Smooth muscle cell (in vitro differentiated cells): ENCODE measurements around the gene ZFP36L1. TPM values are rescaled to one million over a fixed set of nuclear protein-coding genes. Genes with fewer than 3 reads are reported as not detected.

Source experiments
- DNase-seq: peaks from one replicate; lab custom pipeline; 2025; ENCODE audit not compliant: unreplicated experiment; lab: John Stamatoyannopoulos, UW
- H2AFZ ChIP-seq: fragments of 200-600 bp; sonication (generic); 2 replicates; pipeline ENCODE4 v1.6.0; 2016; ENCODE audit warnings: antibody characterized with exemption, low read depth, mild to moderate bottlenecking
- H3F3A ChIP-seq: fragments of 200-600 bp; sonication (generic); 2 replicates; pipeline ENCODE4 v1.6.0; 2017; ENCODE audit warnings: antibody characterized with exemption, low read depth
- H3K27ac ChIP-seq: fragments of 200-600 bp; sonication (generic); 2 replicates; pipeline ENCODE4 v1.5.1; 2016; ENCODE audit warnings: low read depth, mild to moderate bottlenecking
- H3K27me3 ChIP-seq: fragments of 200-600 bp; sonication (generic); 2 replicates; pipeline ENCODE4 v1.6.1; 2016; ENCODE audit warnings: low read depth, mild to moderate bottlenecking
- H3K36me3 ChIP-seq: fragments of 200-600 bp; sonication (generic); 2 replicates; pipeline ENCODE4 v1.5.1; 2016; ENCODE audit warnings: low read depth
- H3K4me1 ChIP-seq: fragments of 200-600 bp; sonication (generic); 2 replicates; pipeline ENCODE4 v1.5.1; 2016; ENCODE audit warnings: low read depth
- H3K4me2 ChIP-seq: fragments of 200-600 bp; sonication (generic); 2 replicates; pipeline ENCODE4 v1.6.0; 2016; ENCODE audit warnings: mild to moderate bottlenecking
- H3K4me3 ChIP-seq: fragments of 200-600 bp; sonication (generic); 2 replicates; pipeline ENCODE4 v1.5.1; 2016; ENCODE audit warnings: mild to moderate bottlenecking
- H3K79me2 ChIP-seq: fragments of 200-600 bp; sonication (generic); 2 replicates; pipeline ENCODE4 v1.6.0; 2016; ENCODE audit warnings: low read depth, mild to moderate bottlenecking
- H3K9ac ChIP-seq: fragments of 200-600 bp; sonication (generic); 2 replicates; pipeline ENCODE4 v1.6.0; 2016; ENCODE audit warnings: low read depth
- H3K9me3 ChIP-seq: fragments of 200-600 bp; sonication (generic); replicated peaks from 2 replicates; pipeline ENCODE4 v1.5.1; 2016; ENCODE audit warnings: low read depth
- H4K20me1 ChIP-seq: fragments of 200-600 bp; sonication (generic); 2 replicates; pipeline ENCODE4 v1.6.0; 2016; ENCODE audit warnings: low read depth
- WGBS: methylation state at CpG from one replicate; pipeline ENCODE4 v1.1.7; 2016; ENCODE audit warnings: low lambda C conversion rate; 5-methylcytosine and 5-hydroxymethylcytosine counted together
- polyA plus RNA-seq: library from polyadenylated mRNA; unstranded; fragments of >200 nt; fragmentation: Nextera tagmentation; extraction: Ambion mirVana; gene quantifications from 2 replicates; pipeline ENCODE4 v1.2.1, GENCODE V29; 2016
- total RNA-seq: library from RNA; depleted of rRNA; stranded (reverse); fragments of >200 nt; gene quantifications from 2 replicates; pipeline ENCODE4 v1.2.3, GENCODE V29; 2014
- TF ChIP-seq, protein P1 (sequence below): fragments of 200-600 bp; sonication (generic); IDR thresholded peaks from 2 replicates; pipeline ENCODE4 v1.5.1; 2017; ENCODE audit warnings: borderline replicate concordance, mild to moderate bottlenecking, antibody characterized with exemption; ENCODE audit not compliant: insufficient read depth, poor library complexity, severe bottlenecking

Gene ZFP36L1
- total and polyA plus RNA-seq, 2 experiments from 2014 or later = 166 to 418 TPM

DNA sequence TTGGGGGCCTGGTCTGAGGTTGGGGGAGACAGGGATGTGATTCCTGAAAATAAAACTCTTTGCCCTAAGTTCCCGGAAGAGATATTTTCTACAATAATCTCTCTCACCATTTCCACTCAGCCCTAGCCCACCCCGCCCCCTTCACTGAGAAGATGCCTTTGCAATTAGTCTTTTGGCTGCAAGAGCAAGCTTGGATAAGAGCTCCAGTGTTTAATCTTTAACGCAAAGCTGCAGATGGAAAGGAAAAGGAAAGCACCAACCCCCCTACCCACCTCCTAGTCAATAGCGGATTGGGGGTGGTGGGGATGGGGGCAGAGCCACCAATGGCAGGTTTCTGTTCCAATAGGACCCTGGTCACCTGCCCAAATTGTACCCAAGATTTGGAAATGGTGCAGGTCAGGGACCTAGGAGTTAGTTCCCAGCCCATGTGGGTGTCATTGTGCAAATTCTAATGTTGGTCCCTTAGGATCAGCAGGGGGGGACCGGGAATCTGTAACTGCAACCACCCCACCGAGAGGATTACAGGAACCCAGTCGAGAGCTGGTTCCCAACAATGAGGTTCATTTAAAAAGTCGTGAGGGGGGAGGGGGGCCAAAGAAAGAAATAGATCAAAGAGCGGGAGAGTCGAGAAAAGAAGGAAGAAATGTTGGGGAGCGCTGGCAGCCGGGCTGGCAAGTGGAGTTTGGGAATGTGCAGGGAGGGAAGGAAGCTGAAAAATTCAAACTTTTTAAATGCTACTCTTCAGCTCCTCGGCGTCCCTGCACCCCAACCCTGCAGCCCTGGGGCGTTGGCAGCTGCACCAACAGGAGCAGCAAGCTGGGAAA lies 1.6 kb downstream of the ZFP36L1 start:
- Histone ChIP-seq H3K4me1 (peaks cover 28% of the 10 kb centered on the region), H3K9me3 (no peaks in the 10 kb centered on the region), H3F3A (peaks cover 59% of the 10 kb centered on the region), H3K4me2 (peak overlapping the region; percentile 91), H3K9ac (peak overlapping the region; percentile 100), H4K20me1 (peaks cover 66% of the 10 kb centered on the region), H3K27ac (peak overlapping the region; percentile 99), H3K27me3 (no peaks in the 10 kb centered on the region), H3K4me3 (peak overlapping the region; percentile 97), H3K79me2 (peaks cover 56% of the 10 kb centered on the region), H3K36me3 (peaks cover 8% of the 10 kb centered on the region), H2AFZ (no peak overlapping the region)
- DNase-seq = no peak
- WGBS = under 1% methylated on average over 15 of the region's 15 CpGs
- TF ChIP-seq, protein P1, sequence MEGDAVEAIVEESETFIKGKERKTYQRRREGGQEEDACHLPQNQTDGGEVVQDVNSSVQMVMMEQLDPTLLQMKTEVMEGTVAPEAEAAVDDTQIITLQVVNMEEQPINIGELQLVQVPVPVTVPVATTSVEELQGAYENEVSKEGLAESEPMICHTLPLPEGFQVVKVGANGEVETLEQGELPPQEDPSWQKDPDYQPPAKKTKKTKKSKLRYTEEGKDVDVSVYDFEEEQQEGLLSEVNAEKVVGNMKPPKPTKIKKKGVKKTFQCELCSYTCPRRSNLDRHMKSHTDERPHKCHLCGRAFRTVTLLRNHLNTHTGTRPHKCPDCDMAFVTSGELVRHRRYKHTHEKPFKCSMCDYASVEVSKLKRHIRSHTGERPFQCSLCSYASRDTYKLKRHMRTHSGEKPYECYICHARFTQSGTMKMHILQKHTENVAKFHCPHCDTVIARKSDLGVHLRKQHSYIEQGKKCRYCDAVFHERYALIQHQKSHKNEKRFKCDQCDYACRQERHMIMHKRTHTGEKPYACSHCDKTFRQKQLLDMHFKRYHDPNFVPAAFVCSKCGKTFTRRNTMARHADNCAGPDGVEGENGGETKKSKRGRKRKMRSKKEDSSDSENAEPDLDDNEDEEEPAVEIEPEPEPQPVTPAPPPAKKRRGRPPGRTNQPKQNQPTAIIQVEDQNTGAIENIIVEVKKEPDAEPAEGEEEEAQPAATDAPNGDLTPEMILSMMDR = no peak

GRCh38 chr14:68790644-68791077 lies 2.2 kb downstream of the ZFP36L1 start:
- Histone ChIP-seq H3K9me3 (no peaks in the 10 kb centered on the region), H3K4me1 (peaks cover 26% of the 10 kb centered on the region), H3K4me3 (peak overlapping the region; percentile 97), H4K20me1 (peaks cover 66% of the 10 kb centered on the region), H3K27me3 (no peaks in the 10 kb centered on the region), H2AFZ (no peak overlapping the region), H3K9ac (peak overlapping the region; percentile 100), H3F3A (peaks cover 56% of the 10 kb centered on the region), H3K27ac (peak overlapping the region; percentile 99), H3K36me3 (peaks cover 8% of the 10 kb centered on the region), H3K79me2 (peaks cover 56% of the 10 kb centered on the region), H3K4me2 (peak overlapping the region; percentile 91)
- WGBS = 10% methylated on average over 8 of the region's 8 CpGs
- no peak for DNase-seq
- TF ChIP-seq, protein P1 = no peak

DNA sequence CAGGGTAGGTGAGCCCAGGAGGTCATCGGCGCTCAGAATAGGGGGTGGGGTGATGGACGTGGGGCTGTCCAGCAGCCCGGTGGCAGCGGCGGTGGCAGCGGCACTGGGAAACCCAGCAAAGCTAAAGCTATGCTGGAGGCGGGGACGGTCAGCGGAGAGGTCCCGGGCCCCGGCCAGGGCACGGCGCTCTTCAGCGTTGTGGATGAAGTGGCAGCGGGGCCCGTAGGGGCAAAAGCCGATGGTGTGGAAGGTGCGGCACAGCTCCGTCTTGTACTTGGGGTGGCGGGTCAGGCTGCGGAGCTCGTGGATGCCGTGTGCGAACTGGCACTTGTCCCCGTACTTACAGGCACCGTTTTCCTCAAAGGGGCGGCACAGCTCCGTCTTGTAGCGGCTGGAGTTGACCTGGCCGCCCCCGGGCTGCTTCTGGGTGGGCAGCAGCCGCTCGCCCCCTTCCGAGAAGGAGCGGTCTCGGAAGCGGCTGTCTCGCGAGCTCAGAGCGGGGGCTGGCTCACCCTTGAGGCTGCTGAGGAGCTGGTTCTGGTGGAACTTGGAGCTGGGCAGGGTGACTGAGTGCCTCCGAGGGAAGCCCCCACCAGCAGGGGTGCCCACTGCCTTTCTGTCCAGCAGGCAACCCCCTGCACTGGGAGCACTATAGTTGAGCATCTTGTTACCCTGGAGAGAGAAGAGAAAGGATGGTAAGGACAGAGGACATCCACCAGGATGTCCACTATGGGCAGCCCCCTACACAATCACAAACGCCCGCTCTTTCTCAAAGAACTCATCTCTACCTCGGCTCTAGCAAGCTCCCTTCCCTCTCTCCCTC lies 2.8 kb downstream of the ZFP36L1 start:
- Histone ChIP-seq H3K4me1 (peaks cover 26% of the 10 kb centered on the region), H3K79me2 (peaks cover 56% of the 10 kb centered on the region), H3K4me3 (peak overlapping the region; percentile 97), H3K4me2 (peak overlapping the region; percentile 91), H4K20me1 (peaks cover 66% of the 10 kb centered on the region), H3K27ac (peak overlapping the region; percentile 99), H3K9ac (peak overlapping the region; percentile 100), H3K9me3 (no peaks in the 10 kb centered on the region), H2AFZ (no peak overlapping the region), H3K27me3 (no peaks in the 10 kb centered on the region), H3F3A (peaks cover 62% of the 10 kb centered on the region), H3K36me3 (peaks cover 8% of the 10 kb centered on the region)
- DNase-seq = no peak
- TF ChIP-seq, protein P1 = no peak
- 43% methylated on average over 45 of the region's 45 CpGs for WGBS
